ENCODE results near the gene NLRC5.
"Not testable (repeated sequence)": the region's sequence is repeated elsewhere in the genome, so short reads cannot be mapped to it uniquely, and the experiment has no call there.

NLRC5 gene

GRCh38 chr16:57003439-57004386 is 14.4 kb downstream of the NLRC5 start:
- DNase-seq: no peak

- DNase-seq: no peak
These were observed 15.3 kb downstream of the NLRC5 start for GRCh38 chr16:57004387-57005250.

GRCh38 chr16:57005597-57005996 is 16.2 kb downstream of the NLRC5 start:
- DNase-seq: not testable (repeated sequence)

- no peak for DNase-seq
These were observed 17.7 kb downstream of the NLRC5 start for GRCh38 chr16:57007050-57007449.

GRCh38 chr16:57007530-57007929 is 18.2 kb downstream of the NLRC5 start:
- no peak for DNase-seq

- no peak for DNase-seq
These were observed 19.1 kb downstream of the NLRC5 start for GRCh38 chr16:57008440-57008839.

- no peak for DNase-seq
These were observed 20.4 kb downstream of the NLRC5 start for GRCh38 chr16:57009643-57010170.

GRCh38 chr16:57012353-57012752 is 23.0 kb downstream of the NLRC5 start:
- no peak for DNase-seq

- no peak for DNase-seq
These were observed 23.9 kb downstream of the NLRC5 start for GRCh38 chr16:57013229-57013628.

- no peak for DNase-seq
These were observed 24.5 kb downstream of the NLRC5 start for GRCh38 chr16:57013902-57014301.

GRCh38 chr16:57016301-57016700 is 26.9 kb downstream of the NLRC5 start:
- no peak for DNase-seq

GRCh38 chr16:57016831-57017230 is 27.5 kb downstream of the NLRC5 start:
- no peak for DNase-seq

GRCh38 chr16:57017251-57017650 is 27.9 kb downstream of the NLRC5 start:
- no peak for DNase-seq

GRCh38 chr16:57019746-57020145 is 30.4 kb downstream of the NLRC5 start:
- no peak for DNase-seq

- DNase-seq: no peak
These were observed 31.3 kb downstream of the NLRC5 start for GRCh38 chr16:57020651-57021050.

- no peak for DNase-seq
These were observed 32.4 kb downstream of the NLRC5 start for GRCh38 chr16:57021757-57022156.

- DNase-seq: no peak
These were observed 33.1 kb downstream of the NLRC5 start for GRCh38 chr16:57022445-57022844.

- no peak for DNase-seq
These were observed 34.3 kb downstream of the NLRC5 start for GRCh38 chr16:57023541-57024249.

GRCh38 chr16:57024894-57025680 is 35.7 kb downstream of the NLRC5 start:
- no peak for DNase-seq

GRCh38 chr16:57025941-57026777 is 36.8 kb downstream of the NLRC5 start:
- peak; percentile 43 for DNase-seq

GRCh38 chr16:57026778-57027062 is 37.4 kb downstream of the NLRC5 start:
- DNase-seq: no peak

All from hematopoietic multipotent progenitor cell treated with erythropoietin and hydrocortisone succinate and interleukin-3 and kit ligand, for 8 days (in vitro differentiated cells).